Stimulated activated CD4-positive, alpha-beta T cell treated with anti-CD3 and anti-CD28 coated beads, Interleukin-1b, Interleukin-23, amount 100 ng/mL, for 24 hours (primary cell): ENCODE measurements around the gene NACC2.

Experiments
- DNase-seq, 4 experiments: peaks; one replicate each; pipeline ENCODE4 v3.0.0-alpha.2; 2020; ENCODE audit warnings: low read depth in 4 of 4, low spot score in 1 of 4

The NACC2 gene

DNA sequence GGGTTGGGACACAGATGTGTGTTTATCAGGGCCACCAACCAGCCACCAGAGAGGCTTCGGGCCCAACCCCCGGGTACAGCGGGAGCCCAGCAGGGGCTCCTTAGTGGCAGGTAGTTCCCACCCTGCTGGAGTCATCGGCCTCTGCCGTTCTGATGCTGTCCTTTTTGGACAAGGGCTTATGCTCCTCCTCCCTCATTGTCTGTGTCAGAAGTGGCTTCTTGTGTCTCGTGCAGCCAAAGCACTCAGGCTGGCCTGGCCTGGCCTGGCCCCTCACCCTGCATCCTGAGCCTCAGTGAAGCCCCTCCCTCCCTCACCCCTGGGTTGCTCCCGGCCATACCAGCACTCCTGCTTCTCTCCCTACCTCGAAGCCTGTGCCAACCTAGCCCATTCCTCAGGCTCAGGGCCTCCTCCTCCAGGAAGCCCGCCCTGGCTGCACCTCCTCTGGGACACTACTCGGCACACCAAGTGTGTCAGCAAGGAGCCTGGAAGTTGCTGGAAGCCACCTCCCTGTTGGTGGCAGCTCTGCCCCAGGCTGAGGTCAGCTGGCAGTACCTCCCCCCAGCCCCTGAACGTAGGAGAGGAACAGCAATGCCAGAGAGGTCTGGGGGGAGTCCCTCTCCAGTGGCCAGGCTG, 129.8 kb downstream of the NACC2 start:
- DNase-seq: no peak

DNA sequence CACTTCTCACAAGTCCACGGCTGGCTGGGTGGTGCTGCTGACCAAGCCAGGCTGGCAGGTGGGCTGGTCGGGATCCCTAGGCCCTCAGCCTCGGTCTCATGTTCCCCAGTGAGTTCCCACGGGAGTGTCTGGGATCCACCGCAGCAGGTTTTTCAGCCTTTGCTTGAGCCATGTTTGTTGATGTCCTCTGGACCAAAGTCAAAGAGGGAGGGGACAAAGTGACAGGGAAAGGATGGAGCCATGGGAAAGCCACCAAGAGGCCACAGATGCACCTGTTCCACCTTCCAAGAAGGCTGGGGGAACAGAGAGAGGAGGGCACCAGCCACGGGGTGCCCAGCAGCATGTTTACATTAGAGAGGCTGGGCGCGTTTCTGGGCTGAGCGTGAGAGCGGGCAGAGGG, 131.2 kb downstream of the NACC2 start:
- no peak for DNase-seq

DNA sequence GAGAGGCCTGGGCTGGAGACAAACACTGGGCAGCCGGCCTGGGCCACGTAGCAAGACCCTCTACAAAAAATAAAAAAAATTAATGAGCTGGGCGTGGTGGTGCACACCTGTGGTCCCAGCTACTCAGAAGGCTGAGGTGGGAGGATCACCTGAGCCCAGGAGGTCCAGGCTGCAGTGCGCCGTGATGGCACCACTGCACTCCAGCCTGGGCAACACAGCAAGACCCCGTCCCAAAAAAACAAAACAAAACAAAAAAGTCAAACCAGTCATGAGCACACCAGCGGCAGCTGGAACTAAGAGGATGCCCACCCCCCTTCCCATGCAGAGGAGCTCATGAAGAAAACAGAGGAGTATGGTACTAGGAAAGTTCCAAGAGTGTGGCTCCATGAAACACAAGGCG, 131.8 kb downstream of the NACC2 start:
- no peak for DNase-seq

DNA sequence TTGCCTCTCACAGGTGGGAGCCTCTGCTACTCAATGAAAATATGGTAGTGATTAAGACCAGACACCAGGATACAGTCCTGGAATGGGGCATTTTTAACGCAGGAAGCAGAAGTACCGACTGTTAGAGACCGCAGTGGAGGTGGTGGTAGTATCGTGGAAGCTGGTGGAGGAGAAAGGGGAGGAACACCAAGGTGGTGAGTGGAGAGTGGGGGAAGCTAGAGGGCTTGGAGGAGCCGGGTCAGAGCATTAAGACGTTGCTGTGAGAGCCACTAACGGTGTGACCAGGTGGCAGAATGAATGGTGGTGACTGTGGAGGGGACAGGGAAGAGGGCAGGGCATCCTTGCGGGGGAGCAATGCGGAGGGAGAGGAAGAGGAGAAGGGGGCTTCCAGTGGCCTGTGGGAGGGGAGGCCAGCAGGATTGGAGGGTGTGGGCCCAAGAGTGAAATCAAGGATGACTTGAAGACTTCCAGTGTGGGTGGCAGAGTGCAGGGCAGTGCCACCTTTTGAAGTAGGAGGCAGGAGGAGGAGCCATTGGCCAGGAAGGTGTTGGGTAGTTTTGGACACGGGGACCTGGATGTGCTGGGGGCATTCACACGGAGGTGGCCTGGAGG, 132.3 kb downstream of the NACC2 start:
- no peak for DNase-seq

DNA sequence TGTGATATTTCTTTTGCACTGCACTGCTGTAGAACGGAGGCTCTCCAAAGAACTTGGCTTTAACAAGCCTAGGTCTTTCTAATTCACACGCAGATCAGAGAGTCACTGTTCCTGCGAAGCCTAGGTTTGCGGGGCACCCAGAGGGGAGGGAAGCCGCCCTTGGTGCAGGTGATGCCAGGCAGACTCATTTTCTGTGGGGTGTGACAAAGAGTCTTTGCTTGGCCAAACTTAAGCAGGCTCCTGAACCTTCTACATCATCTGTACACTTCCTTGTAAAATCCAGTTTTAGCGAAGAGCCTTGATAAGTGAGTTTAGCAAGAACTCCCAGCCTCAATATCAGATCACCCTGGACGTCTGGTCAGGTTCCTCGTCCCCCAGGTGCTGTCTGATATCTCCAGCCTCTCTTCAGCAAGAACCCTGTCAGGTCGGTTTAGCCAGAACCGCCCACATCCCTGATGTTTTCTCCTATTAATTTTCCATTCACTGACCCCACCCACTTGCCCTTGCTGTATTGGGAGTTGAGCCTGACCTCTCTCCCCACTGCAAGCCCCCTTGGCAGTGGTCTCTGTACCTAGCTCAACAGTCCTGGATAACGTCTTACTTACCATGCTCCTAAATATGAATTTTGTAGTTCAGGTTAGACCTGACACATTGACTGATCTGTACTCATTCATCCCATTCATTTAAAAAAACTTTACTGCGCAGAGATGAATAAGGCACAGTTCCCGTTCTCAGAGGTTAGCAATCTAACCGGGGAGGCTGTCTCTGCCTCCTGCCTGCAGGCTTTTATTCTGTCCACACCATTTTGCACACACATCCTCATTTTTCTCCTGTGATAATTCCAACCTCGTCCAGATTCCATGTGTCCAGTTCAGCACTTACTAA, 133.0 kb downstream of the NACC2 start:
- DNase-seq: no peak

DNA sequence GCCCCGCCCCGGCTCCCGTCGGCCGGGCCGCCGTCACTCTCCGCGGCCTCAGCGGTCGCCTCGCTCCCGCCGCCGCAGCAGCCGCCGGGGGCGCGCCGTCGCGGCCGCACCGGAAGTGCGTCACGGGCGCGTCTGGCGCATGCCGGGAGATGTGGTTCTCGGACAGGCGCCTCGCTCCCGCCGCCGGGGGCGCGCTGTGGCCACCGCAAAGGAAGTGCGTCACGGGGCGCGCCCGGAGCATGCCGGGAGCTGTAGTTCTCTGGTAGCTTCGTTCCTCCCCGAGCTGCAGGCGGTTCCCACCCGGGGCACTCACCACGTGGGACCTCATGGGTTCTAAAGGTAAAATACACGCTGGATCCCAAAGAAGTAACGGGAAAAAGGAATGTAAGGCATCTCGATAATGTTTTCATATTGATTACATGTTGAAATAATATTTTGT, 133.8 kb downstream of the NACC2 start, which contains the start of gene UBAC1:
UBAC1 (minus strand) TSS at position 97 of the 439 bp plus-strand sequence. CDS start 211 bp downstream, outside the sequence.
- DNase-seq: peak; percentile 83 to 95 (median 90)

DNA sequence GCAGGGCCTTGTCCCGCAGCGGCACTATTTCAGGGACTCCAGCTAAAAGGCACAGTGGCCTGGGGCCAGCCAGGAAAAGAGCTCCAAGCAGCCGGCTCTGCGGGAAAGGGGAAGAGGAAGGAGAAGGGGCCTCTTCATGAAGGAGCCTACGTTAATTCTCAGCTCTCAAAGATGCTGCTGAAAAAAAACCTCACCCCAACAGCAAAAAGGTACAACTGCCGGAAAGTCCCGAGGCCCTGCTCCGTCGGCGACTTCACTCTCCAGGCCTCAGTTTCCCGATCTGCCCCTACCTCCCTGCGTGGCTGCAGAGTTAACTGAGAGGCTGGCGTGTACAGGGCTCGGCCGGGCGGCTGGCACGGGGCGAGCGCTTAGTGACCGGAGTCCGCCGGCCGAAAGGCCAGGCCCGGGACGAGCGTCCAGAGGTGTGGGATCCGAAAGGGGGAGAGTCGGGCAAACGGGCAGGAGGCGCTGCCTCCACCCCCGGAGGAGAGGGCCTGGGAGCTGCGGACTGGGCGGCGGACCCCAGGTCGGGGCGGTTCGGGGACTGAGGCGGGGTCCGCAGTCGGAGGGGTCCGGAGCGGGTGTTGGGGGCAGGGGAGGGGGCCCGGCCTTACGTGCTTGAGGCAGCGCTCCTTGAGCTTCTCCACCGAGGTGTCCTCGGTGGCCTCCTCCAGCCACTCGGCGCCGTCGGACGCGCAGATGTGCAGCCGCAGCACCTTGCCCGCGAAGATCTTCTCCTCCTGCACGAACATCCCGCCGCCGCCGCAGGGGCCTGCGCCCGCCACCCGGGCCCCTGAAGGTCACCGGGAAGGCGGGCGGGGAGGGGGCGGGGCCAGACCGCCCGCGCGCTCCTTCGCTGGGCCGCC, 134.4 kb downstream of the NACC2 start:
- DNase-seq: no peak

DNA sequence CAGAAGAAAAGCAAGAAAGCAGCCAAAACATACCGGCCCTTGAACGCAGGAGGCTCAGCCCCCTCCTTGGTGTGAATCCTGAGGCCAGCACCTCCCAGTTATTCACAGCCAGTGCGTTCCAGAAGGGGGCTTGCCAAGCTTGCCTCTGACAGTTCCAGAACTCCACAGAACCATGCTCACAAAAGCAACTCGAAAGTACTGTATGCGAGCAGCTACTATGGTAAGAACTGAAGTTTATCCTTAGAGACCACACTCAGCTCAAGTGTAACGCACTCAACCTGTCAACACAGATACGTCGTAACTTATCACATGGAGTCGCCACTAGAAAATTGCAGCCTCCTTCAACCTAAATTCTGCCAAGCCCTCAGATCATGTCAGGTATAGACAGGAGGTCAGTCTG, 135.3 kb downstream of the NACC2 start:
- DNase-seq: no peak

DNA sequence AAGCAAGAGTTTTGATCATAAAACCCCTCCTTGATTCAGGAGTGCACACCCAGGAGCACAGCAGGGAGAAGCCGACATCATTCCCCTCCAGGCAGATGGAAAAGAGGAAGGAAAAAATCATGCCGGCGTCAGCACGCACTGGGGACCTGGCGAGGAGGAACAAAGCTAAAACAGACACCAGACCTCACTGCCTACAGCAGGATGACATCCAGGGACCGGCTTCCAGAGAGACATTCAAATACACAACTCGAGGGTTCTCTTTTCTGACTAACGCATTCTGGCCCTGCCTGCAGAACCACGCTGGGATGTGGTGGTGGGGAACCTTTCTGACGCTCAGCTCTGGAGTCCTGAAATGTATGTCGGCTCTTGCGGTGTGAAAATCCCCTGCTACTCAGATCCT, 136.6 kb downstream of the NACC2 start:
- DNase-seq: no peak

DNA sequence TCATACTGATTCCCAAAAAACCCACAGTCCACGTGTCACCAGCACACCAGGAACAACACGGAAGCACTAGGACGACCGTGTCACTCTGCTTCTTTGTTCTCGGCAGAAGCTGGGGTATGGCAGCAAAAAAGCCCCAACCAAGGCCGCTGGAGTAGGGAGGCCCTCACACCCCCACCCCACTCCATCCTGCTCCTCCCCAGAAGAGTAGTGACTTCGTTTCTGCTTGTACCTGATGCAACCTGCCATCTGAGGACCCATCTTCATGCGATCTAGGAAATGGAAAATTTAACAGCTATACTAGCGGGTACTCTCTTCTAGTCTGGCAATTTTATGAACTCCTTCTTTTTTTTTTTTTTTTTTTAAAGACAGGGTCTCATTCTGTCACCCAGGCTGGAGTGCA, 137.7 kb downstream of the NACC2 start:
- DNase-seq: no peak

DNA sequence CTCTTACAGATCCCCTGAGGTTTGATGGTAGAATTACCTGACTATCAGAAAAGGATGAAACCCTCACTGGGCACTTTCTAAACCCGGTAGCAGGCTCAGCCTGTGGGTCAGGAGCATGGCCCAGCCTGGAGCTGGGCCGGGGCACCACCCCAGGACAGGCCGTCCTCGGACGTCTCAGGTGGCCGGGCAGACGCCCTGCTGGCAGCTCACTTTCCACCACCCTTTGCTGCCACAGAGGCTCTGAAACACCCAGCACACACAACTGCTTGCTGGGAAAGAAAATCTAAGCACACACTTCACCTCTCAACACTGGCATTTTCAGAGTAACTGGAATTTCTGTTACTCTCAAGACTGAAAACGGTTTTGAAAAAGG, 138.3 kb downstream of the NACC2 start:
- DNase-seq: no peak
